HepG2 (cell line): Measurements from ENCODE around the gene CCDC197. TPM values are rescaled to one million over a fixed set of nuclear protein-coding genes. Genes with fewer than 3 reads are reported as not detected.

Experiments
- ATAC-seq: fragments of 200-7000 bp; cut with Tn5 transposase; 3 replicates; pipeline ENCODE4 v1.9.1; 2020; ENCODE audit warnings: mild to moderate bottlenecking, moderate library complexity
- BruUV-seq: library from RNA; stranded (reverse); fragments of 400-500 nt; replicated peaks from 2 replicates; lab custom pipeline; 2021; lab: Mats Ljungman, UMichigan
- CTCF ChIA-PET: fragments of 300-600 bp; formaldehyde crosslinking; extraction: SDS; loops from one replicate; lab custom pipeline; 2021; ENCODE audit warnings: low total read pairs, inconsistent platforms, low intra/inter-chr PET ratio; lab: Yijun Ruan, JAX
- POLR2A ChIA-PET: fragments of 350-600 bp; sonication (Branson Sonifier 250); formaldehyde crosslinking; loops from one replicate; lab custom pipeline; 2020; ENCODE audit warnings: antibody characterized with exemption, inconsistent platforms; lab: Yijun Ruan, JAX
- DNase-seq: peaks from one replicate; pipeline ENCODE4 v3.0.0-alpha.2; 2015; ENCODE audit warnings: low spot score
- FAIRE-seq: peaks from 3 replicates; lab custom pipeline; 2011; peaks lifted over from hg19 to GRCh38; lab: Jason Lieb, UNC
- H2AFZ ChIP-seq: one replicate; pipeline ENCODE4 v1.6.1; 2011; ENCODE audit warnings: low read length, inconsistent platforms
- H3K27ac ChIP-seq: fragments of 300-600 bp; 3 replicates; pipeline ENCODE4 v1.8.0; 2011; ENCODE audit warnings: mixed run types, mild to moderate bottlenecking, mixed read lengths, low read length, inconsistent platforms; ENCODE audit not compliant: insufficient read depth; ENCODE audit errors: extremely low read length
- H3K27me3 ChIP-seq, 2 experiments: fragments of 200-600 bp in 1 of 2; 2 replicates in 1 of 2; 3 replicates in 1 of 2; pipeline versions ENCODE4 v1.6.0 to v1.8.0; 2011; ENCODE audit warnings: low read length in 2 of 2, mild to moderate bottlenecking in 2 of 2, moderate library complexity in 2 of 2, inconsistent platforms in 1 of 2; ENCODE audit not compliant: insufficient read depth in 2 of 2, control insufficient read depth in 1 of 2
- H3K36me3 ChIP-seq, 2 experiments: fragments of 200-600 bp in 1 of 2; replicated peaks in 1 of 2; 2 replicates in 1 of 2; 3 replicates in 1 of 2; pipeline versions ENCODE4 v1.5.1 to v1.8.0; 2011; ENCODE audit warnings: low read length in 2 of 2, inconsistent platforms in 1 of 2; ENCODE audit not compliant: insufficient read depth in 2 of 2, control insufficient read depth in 1 of 2
- H3K4me1 ChIP-seq: 2 replicates; pipeline ENCODE4 v1.5.1; 2012; ENCODE audit warnings: low read length, inconsistent platforms; ENCODE audit not compliant: insufficient read depth
- H3K4me2 ChIP-seq: 2 replicates; pipeline ENCODE4 v1.6.0; 2011; ENCODE audit warnings: low read depth, low read length, inconsistent platforms
- H3K4me3 ChIP-seq, 3 experiments: fragments of 200-600 bp in 1 of 3; sonication (generic), shearing (Covaris generic) in 1 of 3; replicated peaks in 1 of 3; 2 replicates each; pipeline ENCODE4 v1.5.1; 2011 to 2016; ENCODE audit warnings: low read length in 3 of 3, inconsistent platforms in 2 of 3, low read depth in 2 of 3, mild to moderate bottlenecking in 2 of 3, control low read depth in 1 of 3, mixed read lengths in 1 of 3; ENCODE audit not compliant: insufficient read depth in 1 of 3
- H3K79me2 ChIP-seq: one replicate; pipeline ENCODE4 v1.6.1; 2011; ENCODE audit warnings: low read length, inconsistent platforms; ENCODE audit not compliant: insufficient read depth
- H3K9ac ChIP-seq: 2 replicates; pipeline ENCODE4 v1.6.0; 2011; ENCODE audit warnings: mild to moderate bottlenecking, low read depth, low read length, inconsistent platforms; ENCODE audit not compliant: insufficient read depth
- H3K9me3 ChIP-seq: 2 replicates; pipeline ENCODE4 v1.5.1; 2012; ENCODE audit warnings: mild to moderate bottlenecking, low read length
- H4K20me1 ChIP-seq: 2 replicates; pipeline ENCODE4 v1.6.0; 2011; ENCODE audit warnings: inconsistent platforms, mild to moderate bottlenecking, low read length, moderate library complexity; ENCODE audit not compliant: insufficient read depth
- ARID2 ChIP-seq: sonication (generic); formaldehyde crosslinking; IDR thresholded peaks from 2 replicates; pipeline ENCODE4 v1.8.1; 2022; ENCODE audit warnings: mild to moderate bottlenecking, missing genetic modification reagents, borderline replicate concordance
- ATF7-NPFF ChIP-seq: sonication (generic); formaldehyde crosslinking; IDR thresholded peaks from 2 replicates; pipeline ENCODE4 v1.8.1; 2023; ENCODE audit warnings: mild to moderate bottlenecking, low read depth, missing genetic modification reagents, moderate library complexity
- HCFC1 ChIP-seq: fragments of 150-350 bp; IDR thresholded peaks from 2 replicates; pipeline ENCODE4 v1.6.1; 2014; ENCODE audit warnings: low read depth, low read length
- HINFP ChIP-seq: sonication (generic); formaldehyde crosslinking; IDR thresholded peaks from 2 replicates; pipeline ENCODE4 v1.4.0; 2020; ENCODE audit warnings: low read depth, mild to moderate bottlenecking, missing genetic modification reagents
- IKZF1 ChIP-seq: fragments of 450-650 bp; IDR thresholded peaks from 2 replicates; pipeline ENCODE4 v1.7.1; 2016
- MTF2 ChIP-seq: sonication (generic); formaldehyde crosslinking; IDR thresholded peaks from 2 replicates; pipeline ENCODE4 v1.5.0; 2020; ENCODE audit warnings: missing genetic modification reagents, borderline replicate concordance
- RAD51 ChIP-seq: fragments of 450-650 bp; IDR thresholded peaks from 2 replicates; pipeline ENCODE4 v1.6.1; 2016; ENCODE audit warnings: borderline replicate concordance
- SAP130 ChIP-seq: IDR thresholded peaks from 2 replicates; pipeline ENCODE4 v1.6.1; 2016; ENCODE audit warnings: low read depth
- STAT5B ChIP-seq: sonication (generic); formaldehyde crosslinking; IDR thresholded peaks from 2 replicates; pipeline ENCODE4 v1.4.0; 2020; ENCODE audit warnings: missing genetic modification reagents
- TBL1XR1 ChIP-seq: fragments of 150-350 bp; IDR thresholded peaks from 2 replicates; pipeline ENCODE4 v1.6.1; 2014; ENCODE audit warnings: borderline replicate concordance, low read length; ENCODE audit not compliant: partially characterized antibody
- YEATS2 ChIP-seq: sonication (generic); formaldehyde crosslinking; IDR thresholded peaks from 2 replicates; pipeline ENCODE4 v1.4.0; 2020; ENCODE audit warnings: missing genetic modification reagents, borderline replicate concordance
- ZFP36L1 ChIP-seq: sonication (generic); formaldehyde crosslinking; IDR thresholded peaks from 2 replicates; pipeline ENCODE4 v1.8.0; 2022; ENCODE audit warnings: mild to moderate bottlenecking, missing genetic modification reagents, moderate library complexity
- ZFP41 ChIP-seq: sonication (generic); formaldehyde crosslinking; IDR thresholded peaks from 2 replicates; pipeline ENCODE4 v1.4.0; 2020; ENCODE audit warnings: mild to moderate bottlenecking, missing genetic modification reagents, borderline replicate concordance
- ZNF350 ChIP-seq: sonication (generic); formaldehyde crosslinking; IDR thresholded peaks from 2 replicates; pipeline ENCODE4 v1.4.0; 2020; ENCODE audit warnings: mild to moderate bottlenecking, low read depth, missing genetic modification reagents, borderline replicate concordance
- ZNF367 ChIP-seq: sonication (generic); formaldehyde crosslinking; IDR thresholded peaks from 2 replicates; pipeline ENCODE4 v1.4.0; 2020; ENCODE audit warnings: missing genetic modification reagents, borderline replicate concordance
- ZNF569 ChIP-seq: sonication (generic); formaldehyde crosslinking; IDR thresholded peaks from 2 replicates; pipeline ENCODE4 v1.5.0; 2020; ENCODE audit warnings: mild to moderate bottlenecking, missing genetic modification reagents, moderate library complexity, borderline replicate concordance
- ZNF747 ChIP-seq: sonication (generic); formaldehyde crosslinking; IDR thresholded peaks from 2 replicates; pipeline ENCODE4 v1.8.1; 2023; ENCODE audit warnings: missing genetic modification reagents, mild to moderate bottlenecking, borderline replicate concordance
- ZSCAN25 ChIP-seq: sonication (generic); formaldehyde crosslinking; IDR thresholded peaks from 2 replicates; pipeline ENCODE4 v1.8.0; 2022; ENCODE audit warnings: mild to moderate bottlenecking, missing genetic modification reagents
- WGBS: methylation state at CpG from one replicate; pipeline ENCODE4 v1.1.6; 2017; ENCODE audit warnings: low lambda C conversion rate; 5-methylcytosine and 5-hydroxymethylcytosine counted together
- in situ Hi-C: cut with HindIII; loops from 2 replicates; pipeline ENCODE4 v1.10.0; 2017; ENCODE audit warnings: low pct_unique_long_range_greater_than_20kb; ENCODE audit not compliant: extremely low pct_ligation_motif_present
- intact Hi-C: fragments of 100-400 bp; cut with micrococcal nuclease; formaldehyde crosslinking; loops from one replicate; pipeline ENCODE4 v1.10.0; 2022; ENCODE audit not compliant: unreplicated experiment
- polyA plus RNA-seq, 8 experiments: library from polyadenylated mRNA; depleted of rRNA in 3 of 8; stranded (reverse) in 7 of 8; unstranded in 1 of 8; fragments of >200 nt; fragmentation: Illumina TruSeq in 4 of 8; extraction: Trizol in 4 of 8; gene quantifications; 2 replicates each; pipeline versions ENCODE4 v1.2.1 to v1.2.3, GENCODE V29; 2011 to 2016; ENCODE audit warnings: low read depth in 4 of 8, missing spikeins in 1 of 8, mixed read lengths in 1 of 8; ENCODE audit not compliant: insufficient read depth in 1 of 8
- total RNA-seq, 5 experiments: library from RNA; depleted of rRNA; stranded (reverse); fragments of >200 nt; fragmentation: Illumina TruSeq; extraction: Trizol; gene quantifications; 2 replicates each; pipeline ENCODE4 v1.2.3, GENCODE V29; 2016; ENCODE audit warnings: low read depth in 1 of 5
- TF ChIP-seq, protein P1 (sequence below): sonication (generic); formaldehyde crosslinking; IDR thresholded peaks from 2 replicates; pipeline ENCODE4 v1.8.1; 2023; ENCODE audit warnings: mild to moderate bottlenecking, missing genetic modification reagents
- TF ChIP-seq, protein P2 (sequence below): sonication (generic); formaldehyde crosslinking; IDR thresholded peaks from 2 replicates; pipeline ENCODE4 v1.5.0; 2020; ENCODE audit warnings: missing genetic modification reagents

Gene CCDC197
- total and polyA plus RNA-seq, 2 of the 13 experiments (the other 11 are each of a cell fraction or from before 2014, with no cell fraction given): 0.11 to 0.13 TPM

DNA sequence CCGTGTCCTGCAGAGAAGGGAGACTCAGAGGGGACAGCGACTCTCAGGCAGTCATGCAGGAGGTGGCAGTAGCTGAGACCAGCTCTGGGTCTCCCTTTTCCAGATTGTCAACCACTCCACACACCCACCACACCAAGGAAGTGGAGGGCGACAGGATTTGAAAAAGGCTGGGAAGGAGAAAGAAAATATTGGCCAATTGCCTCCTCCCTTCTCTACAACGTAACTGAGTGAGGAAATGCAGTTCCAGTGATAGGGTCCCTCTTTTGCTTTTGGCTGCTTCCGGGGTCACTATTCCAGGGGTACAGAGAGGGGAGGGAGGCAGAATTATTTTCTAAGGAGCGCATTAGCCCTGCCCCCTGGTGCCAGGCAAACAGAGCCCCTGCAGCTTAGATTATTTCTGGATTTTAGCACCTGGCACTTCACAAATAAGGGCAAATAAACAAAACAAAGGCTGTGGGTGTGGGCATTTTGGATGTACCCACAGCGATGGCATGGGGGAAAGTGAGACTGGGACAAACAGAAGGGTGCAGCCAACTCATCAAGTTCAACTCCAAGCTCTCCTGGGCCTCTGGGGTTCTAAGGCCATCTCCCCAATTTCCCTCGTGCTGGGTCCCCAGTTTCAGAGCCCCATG is 41.1 kb upstream of the CCDC197 start:
- FAIRE-seq (no peak), ATAC-seq (no peak), DNase-seq (no peak)
- Histone ChIP-seq H3K9me3 (no peaks in the 10 kb centered on the region), H3K9ac (peak overlapping the region; percentile 55), H3K27ac (no peak overlapping the region), H3K4me3 (peak overlapping the region; percentile 33 to 63 (median 43)), H2AFZ (no peak overlapping the region), H3K79me2 (no peaks in the 10 kb centered on the region), H3K4me2 (peak overlapping the region; percentile 81), H3K4me1 (peaks cover 88% of the 10 kb centered on the region), H4K20me1 (no peaks in the 10 kb centered on the region), H3K36me3 (no peaks in the 10 kb centered on the region), H3K27me3 (no peaks in the 10 kb centered on the region)
- CTCF ChIA-PET: no interaction called here
- intact Hi-C loops (loop anchor here (10.0 kb wide), 1 partner anchor 179 kb away; no protein-coding TSS in a partner anchor), in situ Hi-C loops (no loop called here)
- POLR2A ChIA-PET: interaction anchor here (0.9 to 2.4 kb wide), 6 partner anchors 10 to 48 kb away, joined by 3 to 11 read pairs (median 4); no protein-coding TSS in a partner anchor
- 11% methylated on average over 8 of the region's 8 CpGs for WGBS
- BruUV-seq: no TSS peak
- TF ChIP-seq ARID2 (CRISPR knock-in tag) (0 out of 2 replicates have a peak, but pooled peaks have one; percentile 53), SAP130 (peak; percentile 4; the same call in 1 of the 2 replicates), ATF7-NPFF (0 out of 2 replicates have a peak, but pooled peaks have one; percentile 33), ZNF350 (CRISPR knock-in tag) (no peak), STAT5B (CRISPR knock-in tag) (no peak), MTF2 (CRISPR knock-in tag) (no peak), ZNF367 (CRISPR knock-in tag) (no peak), YEATS2 (no peak), ZNF747 (no peak), RAD51 (no peak), HCFC1 (no peak), ZSCAN25 (CRISPR knock-in tag) (no peak), TBL1XR1 (no peak), IKZF1 (no peak), ZFP41 (CRISPR knock-in tag) (no peak), ZFP36L1 (CRISPR knock-in tag) (no peak), HINFP (CRISPR knock-in tag) (no peak), ZNF569 (CRISPR knock-in tag) (no peak)
- TF ChIP-seq, protein P1, sequence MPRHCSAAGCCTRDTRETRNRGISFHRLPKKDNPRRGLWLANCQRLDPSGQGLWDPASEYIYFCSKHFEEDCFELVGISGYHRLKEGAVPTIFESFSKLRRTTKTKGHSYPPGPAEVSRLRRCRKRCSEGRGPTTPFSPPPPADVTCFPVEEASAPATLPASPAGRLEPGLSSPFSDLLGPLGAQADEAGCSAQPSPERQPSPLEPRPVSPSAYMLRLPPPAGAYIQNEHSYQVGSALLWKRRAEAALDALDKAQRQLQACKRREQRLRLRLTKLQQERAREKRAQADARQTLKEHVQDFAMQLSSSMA (CRISPR knock-in tag): no peak
- TF ChIP-seq, protein P2, sequence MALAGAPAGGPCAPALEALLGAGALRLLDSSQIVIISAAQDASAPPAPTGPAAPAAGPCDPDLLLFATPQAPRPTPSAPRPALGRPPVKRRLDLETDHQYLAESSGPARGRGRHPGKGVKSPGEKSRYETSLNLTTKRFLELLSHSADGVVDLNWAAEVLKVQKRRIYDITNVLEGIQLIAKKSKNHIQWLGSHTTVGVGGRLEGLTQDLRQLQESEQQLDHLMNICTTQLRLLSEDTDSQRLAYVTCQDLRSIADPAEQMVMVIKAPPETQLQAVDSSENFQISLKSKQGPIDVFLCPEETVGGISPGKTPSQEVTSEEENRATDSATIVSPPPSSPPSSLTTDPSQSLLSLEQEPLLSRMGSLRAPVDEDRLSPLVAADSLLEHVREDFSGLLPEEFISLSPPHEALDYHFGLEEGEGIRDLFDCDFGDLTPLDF (CRISPR knock-in tag): no peak
